Endometrium (tissue), 2 donors: ENCODE measurements around the gene CEP55.
"Not testable (repeated sequence)": the region's sequence is repeated elsewhere in the genome, so short reads cannot be mapped to it uniquely, and the experiment has no call there.

Experiments
- FAIRE-seq: peaks from 2 replicates; lab custom pipeline; 2012; peaks lifted over from hg19 to GRCh38; lab: Jason Lieb, UNC
- donor health status: control.
- donor health status: control.

The CEP55 gene

DNA sequence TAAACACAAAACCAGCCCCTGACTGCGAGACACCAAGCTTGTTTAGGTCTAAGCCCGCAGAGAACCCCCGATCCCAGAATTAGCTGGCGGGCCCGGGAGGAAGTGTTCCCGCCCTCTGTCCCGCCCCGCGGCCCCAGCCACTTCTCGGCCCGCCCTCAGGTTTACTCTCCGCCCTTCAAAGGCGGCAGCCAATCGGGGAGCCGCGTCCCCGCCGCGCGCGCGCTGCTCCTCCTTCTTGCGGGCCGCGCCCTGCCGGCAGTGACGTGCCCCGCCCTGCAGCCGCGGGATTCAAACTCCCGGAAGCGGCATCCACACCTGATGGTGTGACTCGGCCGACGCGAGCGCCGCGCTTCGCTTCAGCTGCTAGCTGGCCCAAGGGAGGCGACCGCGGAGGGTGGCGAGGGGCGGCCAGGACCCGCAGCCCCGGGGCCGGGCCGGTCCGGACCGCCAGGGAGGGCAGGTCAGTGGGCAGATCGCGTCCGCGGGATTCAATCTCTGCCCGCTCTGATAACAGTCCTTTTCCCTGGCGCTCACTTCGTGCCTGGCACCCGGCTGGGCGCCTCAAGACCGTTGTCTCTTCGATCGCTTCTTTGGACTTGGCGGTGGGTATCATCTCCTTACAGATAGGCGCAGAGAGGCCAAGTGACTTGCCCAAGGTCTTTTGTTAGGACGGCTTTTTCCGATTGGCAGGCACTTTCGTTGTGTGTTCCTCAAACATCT is at the start of gene CEP55:
Gene CEP55 (plus strand): TSS at position 291 of the 720 bp plus-strand sequence. CDS start 3,440 bp downstream, outside the sequence.
- FAIRE-seq, result peak; percentile 12

DNA sequence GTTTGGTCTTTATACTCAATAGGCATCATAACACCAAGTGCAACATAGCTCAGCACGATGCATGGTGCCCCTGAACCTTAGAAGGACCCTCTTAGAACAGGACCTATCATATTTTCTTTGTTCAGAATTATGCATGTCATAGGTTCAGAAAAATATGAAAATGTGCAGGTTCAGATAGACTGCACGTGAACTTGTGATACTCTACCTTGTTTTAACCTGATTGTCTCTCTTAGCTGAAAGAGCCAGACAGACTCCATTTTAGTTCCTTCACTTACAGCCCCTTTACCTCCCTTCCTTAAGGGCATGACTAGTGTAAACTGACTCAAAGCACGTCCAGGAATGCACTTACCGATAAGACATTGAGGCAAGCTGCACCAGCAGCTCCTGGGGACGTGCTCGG is 49.4 kb upstream of the CEP55 start:
- FAIRE-seq, result no peak

DNA sequence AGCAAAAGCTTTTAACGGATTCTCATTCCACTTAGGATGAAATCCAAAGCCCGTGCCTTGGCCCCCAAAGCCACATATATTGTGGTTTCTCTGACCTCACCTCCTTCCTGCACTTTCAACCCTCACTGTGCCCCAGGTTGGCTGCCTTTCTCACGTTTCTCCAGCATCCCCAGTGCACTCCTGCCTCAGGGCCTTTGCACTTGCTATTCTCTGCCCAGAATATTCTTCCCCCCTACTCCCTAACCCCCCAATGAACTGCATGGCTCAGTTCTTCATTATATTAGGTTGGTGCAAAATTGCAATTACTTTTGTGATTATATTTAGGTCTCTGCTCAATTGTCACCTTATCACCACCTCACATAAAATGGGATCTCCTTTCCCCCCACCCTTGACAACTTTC is 48.4 kb upstream of the CEP55 start:
- no peak for FAIRE-seq

DNA sequence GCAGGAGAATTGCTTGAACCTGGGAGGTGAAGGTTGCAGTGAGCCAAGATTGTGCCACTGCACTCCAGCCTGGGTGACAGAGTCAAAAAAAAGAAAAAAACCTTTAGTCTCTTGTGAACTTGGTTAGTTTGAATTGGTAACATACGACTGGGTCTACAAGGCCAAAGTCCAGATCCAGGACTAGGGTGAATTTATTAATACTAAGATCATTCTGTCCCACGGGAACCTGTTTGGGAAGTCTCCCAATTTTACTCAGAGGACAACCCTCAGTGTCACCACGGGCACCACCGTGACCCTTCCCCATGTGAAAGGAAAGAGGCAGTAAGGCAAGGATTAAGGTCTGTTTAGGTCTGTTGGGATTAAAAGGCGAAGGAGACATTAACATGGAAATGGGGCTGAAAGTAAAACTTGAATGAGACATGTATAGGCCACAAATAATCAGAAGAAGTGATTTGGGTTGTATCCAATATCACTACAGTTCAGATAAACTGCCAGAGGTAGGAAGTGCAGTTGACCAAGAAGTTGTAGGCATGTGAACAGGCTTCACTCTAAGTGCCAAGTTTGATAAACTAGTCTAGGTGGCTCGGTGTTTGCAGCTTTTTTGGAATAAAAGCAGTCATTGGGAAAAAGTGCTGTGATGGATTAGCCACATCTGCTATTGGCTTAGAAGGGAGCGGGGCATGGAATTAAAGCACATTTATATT is 45.0 kb upstream of the CEP55 start:
- FAIRE-seq, result no peak

DNA sequence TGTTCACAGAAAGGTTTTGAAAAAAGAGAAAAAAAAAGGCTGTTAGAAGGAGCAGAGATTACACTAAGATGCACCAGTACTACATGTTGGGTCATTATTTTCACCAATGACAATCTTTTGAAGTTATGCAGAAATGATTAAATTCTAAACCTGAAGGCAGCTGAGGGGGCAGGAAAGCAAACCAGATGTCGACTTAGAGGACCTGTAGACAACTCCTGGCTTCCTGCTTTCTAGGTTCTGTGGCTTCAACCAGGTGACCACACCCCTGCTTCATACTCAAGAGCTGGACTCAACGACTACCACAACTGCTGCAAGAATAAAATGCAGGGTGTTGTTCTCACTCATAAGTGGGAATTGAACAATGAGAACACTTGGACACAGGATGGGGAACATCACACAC is 44.3 kb upstream of the CEP55 start:
- no peak for FAIRE-seq

DNA sequence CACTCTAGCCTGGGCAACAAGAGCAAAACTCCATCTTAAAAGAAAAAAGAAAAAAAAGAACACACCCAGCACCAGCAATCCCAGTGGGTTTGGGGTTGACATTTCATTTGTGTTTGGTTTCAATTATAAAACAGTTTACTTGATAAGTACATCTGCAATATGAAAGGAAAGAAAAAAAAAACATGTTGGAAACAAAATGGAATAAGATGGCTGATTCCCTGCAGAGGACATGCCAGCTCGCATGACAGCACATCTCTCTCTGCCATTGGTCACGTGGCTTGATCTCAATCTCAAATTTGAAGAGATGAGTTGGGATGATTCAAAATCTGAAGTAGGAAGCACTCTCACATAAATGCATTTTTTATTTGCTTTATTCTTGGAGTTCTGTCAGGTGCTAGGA is 42.3 kb upstream of the CEP55 start:
- FAIRE-seq, result no peak

DNA sequence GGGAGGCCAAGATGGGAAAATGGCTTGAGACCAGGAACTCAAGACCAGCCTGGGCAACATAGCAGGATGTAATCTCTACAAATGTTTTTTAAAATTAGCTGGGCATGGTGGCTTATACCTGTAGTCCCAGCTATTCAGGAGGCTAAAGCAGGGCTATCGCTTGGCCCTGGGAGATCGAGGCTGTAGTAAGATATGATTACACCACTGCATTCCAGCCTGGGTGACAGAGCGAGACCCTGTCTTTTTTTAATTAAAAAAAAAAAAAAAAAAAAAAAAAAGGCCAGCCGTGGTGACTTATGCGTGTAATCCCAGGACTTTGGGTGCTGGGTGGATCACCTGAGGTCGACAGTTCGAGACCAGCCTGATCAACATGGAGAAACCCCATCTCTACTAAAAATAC is 41.7 kb upstream of the CEP55 start:
- no peak for FAIRE-seq

DNA sequence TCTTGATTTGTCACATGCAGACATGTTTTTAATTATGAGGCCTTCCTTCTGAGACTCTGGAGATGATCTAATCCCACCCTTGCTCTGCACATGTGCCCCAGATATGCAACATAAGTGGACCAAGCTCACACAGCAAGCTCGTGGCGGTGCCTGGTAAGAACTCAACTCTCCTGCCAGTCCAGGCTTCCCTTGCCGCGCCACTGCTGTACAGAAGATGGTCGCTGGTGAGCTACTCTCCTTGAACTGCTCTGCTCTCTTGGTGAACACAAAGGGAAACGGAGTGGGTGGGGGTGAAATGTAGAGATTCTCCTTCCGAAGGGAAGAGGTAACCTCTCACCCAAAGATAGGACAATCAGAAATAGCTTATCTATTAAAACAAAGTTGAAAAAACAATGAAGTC is 39.9 kb upstream of the CEP55 start:
- no peak for FAIRE-seq

DNA sequence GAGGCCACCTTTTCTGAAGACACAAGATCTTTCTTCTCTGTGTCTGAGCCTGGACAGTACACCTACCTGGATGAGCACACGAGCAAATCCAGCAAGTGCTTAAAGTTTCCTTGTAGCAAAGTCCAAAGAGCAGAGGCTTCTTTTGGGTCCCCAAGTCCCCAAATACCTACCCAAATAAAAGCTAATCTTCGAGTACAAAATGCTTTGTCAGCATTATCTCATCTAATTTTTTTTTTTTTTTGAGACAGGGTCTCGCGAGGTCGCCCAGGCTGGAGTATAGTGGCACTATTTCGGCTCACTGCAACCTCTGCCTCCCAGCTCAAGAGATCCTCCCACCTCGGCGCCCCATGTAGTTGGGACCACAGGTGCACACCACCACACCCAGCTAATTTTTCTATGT is 38.9 kb upstream of the CEP55 start:
- FAIRE-seq, result no peak

DNA sequence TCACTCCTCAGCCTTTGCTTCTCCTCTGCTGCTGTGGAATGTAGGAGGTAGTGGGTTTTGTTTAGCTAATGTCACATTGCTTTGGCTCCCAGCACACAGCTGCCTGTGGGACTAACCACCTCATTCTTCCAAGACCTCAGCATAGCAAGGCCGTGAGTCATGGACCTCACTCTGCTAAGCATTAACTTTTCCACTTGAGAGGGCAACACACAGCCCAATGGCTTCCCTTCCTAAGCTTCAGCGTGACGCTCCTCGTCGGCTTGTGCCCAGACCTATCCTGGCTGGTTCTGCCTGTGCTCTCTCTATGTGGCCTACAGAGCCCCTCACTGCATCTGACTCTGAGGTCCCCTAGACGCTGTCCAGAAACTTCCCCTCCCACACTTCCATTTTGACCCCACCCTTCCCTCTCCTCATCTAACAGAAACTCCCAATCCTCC is 37.6 kb upstream of the CEP55 start:
- peak; percentile 91 for FAIRE-seq

DNA sequence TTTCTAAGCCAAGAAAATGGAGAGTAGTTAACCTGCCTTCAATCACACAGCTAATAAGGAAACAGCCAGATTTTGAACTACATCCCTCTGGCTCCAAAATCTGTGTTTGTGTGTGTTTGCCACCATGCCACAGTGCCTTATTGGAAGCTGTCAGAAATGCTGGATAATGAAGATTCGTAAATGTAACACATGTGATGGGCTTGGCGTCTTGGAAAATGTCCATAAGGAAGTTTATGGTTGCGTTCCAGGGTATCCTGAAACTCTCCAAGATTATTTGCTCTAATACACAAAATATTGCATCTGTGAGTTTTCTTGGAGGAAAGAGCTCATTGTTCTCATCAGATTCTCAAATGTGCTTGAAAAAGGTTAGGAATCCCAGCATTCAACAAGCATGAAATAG is 36.9 kb upstream of the CEP55 start:
- no peak for FAIRE-seq

DNA sequence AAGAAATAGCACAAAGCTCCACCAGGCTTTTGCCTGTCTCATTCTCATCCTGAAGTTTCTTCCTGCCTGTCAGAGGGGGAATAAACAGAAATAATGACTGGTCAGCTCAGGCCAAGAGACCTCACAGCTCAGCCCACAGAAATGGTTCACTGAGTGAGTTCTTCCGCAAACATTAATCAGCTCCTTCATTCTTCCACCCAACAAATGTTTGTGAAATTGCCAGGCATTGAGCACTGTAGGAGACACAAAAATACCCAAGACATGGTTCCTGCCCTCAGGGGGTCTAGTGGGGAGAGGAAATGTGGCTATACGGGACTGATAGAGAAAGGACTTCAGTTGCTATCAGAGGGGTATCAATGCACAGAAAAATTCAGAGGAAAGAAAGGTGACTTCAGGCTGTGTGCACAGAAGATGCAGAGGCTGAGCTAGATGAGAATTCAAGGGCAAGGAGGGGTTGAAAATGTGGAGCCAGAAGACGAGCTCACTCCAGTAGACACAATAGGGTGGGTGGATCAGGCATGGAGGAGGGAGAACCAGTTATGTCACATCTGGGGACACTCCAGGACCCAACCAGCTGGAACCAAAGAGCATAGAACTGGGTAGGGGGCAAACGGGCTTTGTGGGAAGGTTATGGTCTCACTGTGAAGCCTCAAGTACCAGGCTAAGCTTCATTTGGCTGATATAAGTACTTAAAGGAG is 35.2 kb upstream of the CEP55 start:
- FAIRE-seq, result no peak

DNA sequence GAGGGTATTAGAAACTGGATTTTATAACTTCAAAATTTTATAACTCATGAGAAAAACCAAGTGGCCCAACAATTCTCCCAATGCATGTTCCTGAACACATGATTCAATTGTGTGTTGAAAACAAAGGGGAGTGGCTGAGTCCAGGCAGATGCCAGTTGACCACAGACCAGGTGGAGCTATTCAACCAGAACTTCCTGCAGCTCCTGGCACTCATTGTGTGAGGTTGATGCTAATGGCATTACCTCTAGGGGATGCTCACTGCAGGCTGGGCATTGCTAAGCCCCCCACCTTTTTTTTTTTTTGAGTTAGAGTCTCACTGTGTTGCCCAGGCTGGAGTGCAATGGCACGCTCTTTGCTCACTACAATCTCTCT is 34.6 kb upstream of the CEP55 start:
- no peak for FAIRE-seq

DNA sequence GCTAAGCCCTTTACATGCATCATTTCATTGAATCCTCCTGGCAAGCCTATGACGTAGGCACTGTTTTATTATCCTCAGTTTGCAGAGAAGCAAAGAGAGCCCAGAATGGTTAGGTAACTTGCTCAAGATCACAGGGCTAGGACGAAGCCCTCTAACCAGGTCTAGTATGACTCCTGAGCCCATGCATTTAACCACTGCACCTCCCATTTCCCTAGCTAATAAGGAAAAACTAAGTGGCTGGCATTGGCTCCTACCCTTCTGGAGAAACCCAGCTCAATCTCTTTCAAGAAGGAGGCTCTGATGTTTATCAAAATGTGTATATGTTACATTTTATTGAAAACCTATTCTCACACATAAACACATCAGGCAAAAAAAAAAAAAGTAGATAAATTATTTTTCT is 34.0 kb upstream of the CEP55 start:
- FAIRE-seq, result no peak

DNA sequence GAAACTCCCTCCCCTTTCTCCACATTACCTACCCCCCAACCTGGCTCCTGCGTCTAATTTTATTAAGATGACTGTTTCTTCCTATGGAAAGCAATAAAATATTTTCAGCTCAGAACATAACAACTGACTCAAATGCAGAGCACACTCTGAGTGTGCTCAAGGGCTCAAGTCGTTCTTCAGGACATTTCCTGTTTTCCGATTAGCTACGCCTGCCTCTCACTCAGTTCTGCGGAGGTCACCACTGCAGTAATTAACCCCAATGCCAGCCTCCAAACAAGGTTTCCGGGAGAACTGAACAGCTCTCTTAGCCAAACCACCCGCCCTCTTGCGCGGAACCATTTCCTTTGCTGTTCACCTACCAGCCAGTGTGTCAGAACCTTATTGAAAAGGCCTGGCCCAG is 33.5 kb upstream of the CEP55 start:
- no peak for FAIRE-seq

DNA sequence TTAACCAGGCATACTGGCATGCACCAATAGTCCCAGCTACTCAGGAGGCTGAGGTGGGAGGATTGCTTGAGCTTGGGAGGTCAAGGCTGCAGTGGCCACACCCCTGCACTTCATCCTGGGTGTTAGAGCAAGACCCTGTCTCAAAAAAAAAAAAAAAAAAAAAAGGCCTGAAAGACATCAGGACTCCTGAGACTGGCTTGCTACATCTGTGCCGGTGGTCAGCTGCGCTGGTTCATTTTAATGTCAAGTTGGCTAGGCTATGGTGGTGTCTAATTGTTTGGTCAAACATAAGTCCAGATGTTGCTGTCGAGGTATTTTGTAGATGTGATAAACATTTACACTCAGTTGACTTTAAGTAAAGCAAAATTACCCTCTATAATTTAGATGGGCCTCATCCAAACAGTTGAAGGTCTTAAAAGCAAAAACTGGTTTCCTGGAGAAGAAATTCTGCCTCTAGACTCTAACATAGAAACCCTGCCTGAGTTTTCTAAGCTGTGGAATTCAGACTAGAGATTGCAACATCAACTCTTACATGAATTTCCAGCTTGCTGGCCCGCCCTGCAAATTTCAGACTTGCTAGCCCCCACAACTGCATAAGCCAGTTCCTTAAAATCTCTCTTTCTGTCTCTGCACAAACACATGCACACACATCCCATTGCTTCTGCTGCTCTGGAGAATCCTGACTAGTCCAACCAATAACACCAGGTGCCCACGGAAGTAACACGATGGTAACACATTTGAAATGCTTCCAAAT is 32.5 kb upstream of the CEP55 start:
- FAIRE-seq, result peak; percentile 18

DNA sequence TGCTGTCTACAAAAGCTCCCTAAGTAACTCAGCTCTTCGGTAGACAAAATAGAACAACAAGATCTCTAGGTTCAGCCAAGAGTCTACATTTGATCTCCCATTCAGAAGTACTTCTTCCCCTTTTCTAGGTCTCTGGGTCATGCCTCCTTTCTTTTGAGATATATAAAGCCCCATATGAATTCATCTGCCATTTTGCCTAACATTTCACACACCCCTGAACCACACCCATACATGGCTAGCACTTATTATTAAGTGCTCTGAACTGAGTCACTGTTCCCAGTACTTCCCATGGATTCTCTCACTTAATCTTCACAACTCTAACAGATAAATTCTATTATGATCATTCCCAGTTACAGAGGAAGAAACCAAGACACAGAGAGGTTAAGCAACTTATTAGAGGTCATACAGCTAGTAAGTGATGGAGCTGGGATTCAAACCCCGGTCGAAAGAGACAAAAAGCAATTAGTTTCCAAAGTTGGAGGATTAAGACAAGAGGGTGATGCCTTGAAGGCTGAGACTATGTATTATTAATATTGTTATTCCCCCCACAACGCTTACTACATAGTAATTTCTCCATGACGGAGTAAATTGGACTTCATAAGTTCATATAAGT is 31.5 kb upstream of the CEP55 start:
- FAIRE-seq, result no peak

DNA sequence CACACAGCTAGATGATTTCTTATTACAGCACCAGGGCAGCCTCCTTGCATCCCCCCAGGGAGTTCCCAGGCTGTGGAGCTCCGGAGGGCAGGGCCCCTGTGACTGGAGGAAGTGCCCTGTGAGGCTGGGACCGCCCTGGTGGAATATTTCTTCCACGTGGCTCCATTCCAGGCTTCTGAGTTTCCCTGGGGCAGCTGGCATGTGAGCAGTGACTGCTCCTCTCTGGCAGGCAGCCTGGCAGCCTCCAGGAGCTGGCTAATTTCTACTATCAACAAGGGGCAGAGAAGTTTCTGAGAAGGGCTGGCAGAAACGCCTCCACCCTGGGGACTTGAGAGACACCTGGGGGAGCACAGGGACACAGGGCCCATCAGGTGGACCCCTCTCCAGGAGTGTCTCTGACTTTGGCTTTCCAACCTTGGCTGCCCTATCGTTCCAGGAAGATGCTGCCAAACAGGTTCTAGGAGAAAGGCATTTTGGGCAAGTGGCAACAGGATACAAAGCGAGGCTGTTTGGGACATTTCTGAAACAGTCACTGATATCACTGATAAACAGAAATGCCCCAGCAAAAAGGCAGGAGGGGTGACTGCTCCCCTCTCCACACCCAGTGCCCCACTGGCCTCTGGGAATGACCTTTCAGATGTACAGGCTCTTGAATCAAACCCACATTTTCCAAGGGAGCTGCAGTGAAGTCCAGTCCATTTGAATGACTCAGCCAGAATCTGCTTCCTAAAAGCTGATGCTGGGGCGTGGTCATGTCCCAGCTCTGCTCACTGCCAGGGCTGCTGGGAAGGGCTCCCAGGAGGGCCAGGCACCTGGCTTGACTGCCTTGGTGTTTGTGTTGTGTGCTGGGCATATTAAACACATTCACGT is 30.4 kb upstream of the CEP55 start:
- FAIRE-seq, result no peak

DNA sequence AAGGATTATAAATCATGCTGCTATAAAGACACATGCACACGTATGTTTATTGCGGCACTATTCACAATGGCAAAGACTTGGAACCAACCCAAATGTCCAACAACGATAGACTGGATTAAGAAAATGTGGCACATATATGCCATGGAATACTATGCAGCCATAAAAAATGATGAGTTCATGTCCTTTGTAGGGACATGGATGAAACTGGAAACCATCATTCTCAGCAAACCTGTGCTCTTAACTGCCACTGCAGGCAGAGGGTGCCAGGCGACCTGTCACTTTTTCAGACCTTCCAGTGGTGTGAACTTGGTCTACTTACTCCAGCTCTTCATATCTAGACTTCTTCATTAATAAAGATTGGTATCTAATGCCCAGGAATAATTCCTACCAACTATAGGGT is 28.8 kb upstream of the CEP55 start:
- FAIRE-seq, result not testable (repeated sequence)

DNA sequence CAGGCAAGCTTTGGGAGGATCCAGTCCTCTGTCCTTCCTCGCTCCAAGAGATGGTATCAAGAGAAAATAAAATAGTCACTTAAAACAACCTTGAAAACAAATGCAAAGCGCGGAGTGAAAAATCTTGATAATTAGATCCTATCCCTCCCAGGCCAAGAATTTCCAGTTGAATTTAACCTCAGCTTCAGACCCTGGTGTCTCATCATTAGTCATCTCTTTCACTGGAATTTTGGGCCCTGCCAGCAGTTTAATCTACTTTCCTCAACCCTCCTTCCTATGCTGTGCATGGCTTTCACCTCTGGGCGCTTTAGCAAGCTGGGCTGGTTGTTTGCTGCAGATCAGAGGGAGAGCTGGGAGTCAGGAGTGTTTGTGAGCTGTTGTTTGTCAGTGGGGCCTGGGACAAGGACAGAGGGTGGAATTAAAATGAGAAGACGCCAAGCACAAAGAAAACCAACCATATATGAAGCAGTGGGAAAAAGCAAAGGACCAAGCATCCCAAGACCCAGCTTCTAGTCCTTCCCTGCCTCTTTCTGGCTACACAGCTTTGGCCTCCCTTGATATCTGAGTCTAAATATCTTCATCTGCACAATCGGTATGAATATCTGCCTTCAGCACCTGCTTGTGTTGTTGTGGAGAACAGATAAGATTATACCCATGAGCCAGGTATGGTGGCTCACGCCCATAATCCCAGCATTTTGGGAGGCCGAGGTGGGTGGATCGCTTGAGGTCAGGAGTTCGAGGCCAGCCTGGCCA is 27.8 kb upstream of the CEP55 start:
- FAIRE-seq, result no peak
